GM23338 (cell line): ENCODE results near the gene UCP3.

ENCODE experiments used
- EZH2 ChIP-seq: fragments of 200-600 bp; sonication (generic); IDR thresholded peaks from one replicate; pipeline ENCODE4 v1.8.0; 2017; ENCODE audit warnings: antibody characterized with exemption, mild to moderate bottlenecking, low read depth; ENCODE audit not compliant: unreplicated experiment
- POLR2AphosphoS5 ChIP-seq: IDR thresholded peaks from 2 replicates; pipeline ENCODE4 v1.6.1; 2016; ENCODE audit warnings: antibody characterized with exemption, low read depth
- TF ChIP-seq, protein P1 (sequence below), 2 experiments: fragments of 200-600 bp in 1 of 2; sonication (generic) in 1 of 2; conservative IDR thresholded peaks; 2 replicates each; pipeline versions ENCODE4 v1.5.1 to v1.6.1; 2016 to 2017; ENCODE audit warnings: antibody characterized with exemption in 2 of 2, low read depth in 2 of 2, mild to moderate bottlenecking in 2 of 2, moderate library complexity in 1 of 2
- TF ChIP-seq, protein P2 (sequence below): IDR thresholded peaks from one replicate; pipeline ENCODE4 v1.6.1; 2018; ENCODE audit warnings: antibody characterized with exemption; ENCODE audit not compliant: unreplicated experiment

DNA sequence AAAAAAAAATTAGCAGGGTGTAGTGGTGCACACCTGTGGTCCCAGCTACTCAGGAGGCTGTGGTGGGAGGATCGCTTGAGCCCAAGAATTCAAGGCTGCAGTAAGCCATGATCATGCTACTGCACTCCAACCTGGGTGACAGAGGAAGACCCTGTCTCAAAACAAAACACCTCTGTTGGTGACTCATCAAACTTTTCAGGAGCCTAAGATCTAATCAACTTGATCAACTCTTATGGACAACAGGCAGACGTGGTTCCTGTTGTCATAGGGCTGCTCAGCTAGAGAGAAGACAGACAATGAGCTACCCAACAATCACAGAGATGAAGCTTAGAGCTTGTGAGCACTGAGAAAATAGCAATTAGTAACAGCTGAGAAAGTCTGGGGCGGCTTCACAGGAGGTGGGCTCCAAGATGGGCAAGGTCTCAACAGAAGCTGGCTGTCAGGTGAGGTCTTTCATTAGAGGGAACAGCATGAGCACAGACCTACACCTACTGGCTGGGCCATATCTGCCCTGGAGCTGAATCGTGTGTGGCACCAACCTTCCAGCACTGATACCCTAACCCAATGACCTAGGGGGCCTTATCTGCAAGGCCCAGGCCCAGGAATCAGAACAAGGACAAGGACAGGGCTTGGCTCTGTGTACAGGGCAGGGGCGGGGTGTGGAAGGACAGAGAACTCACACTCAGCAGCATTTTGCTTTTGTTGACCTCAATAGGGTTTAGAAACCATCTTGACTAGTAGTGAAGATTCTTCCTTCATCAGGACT lies 7.2 kb upstream of the UCP3 start:
- TF ChIP-seq, protein P1, sequence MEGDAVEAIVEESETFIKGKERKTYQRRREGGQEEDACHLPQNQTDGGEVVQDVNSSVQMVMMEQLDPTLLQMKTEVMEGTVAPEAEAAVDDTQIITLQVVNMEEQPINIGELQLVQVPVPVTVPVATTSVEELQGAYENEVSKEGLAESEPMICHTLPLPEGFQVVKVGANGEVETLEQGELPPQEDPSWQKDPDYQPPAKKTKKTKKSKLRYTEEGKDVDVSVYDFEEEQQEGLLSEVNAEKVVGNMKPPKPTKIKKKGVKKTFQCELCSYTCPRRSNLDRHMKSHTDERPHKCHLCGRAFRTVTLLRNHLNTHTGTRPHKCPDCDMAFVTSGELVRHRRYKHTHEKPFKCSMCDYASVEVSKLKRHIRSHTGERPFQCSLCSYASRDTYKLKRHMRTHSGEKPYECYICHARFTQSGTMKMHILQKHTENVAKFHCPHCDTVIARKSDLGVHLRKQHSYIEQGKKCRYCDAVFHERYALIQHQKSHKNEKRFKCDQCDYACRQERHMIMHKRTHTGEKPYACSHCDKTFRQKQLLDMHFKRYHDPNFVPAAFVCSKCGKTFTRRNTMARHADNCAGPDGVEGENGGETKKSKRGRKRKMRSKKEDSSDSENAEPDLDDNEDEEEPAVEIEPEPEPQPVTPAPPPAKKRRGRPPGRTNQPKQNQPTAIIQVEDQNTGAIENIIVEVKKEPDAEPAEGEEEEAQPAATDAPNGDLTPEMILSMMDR (conservative IDR thresholded peaks at IDR 0.05; ENCODE audit: low read depth in 2 of 2): no peak
- TF ChIP-seq EZH2: no peak
- no peak for TF ChIP-seq POLR2AphosphoS5
- TF ChIP-seq, protein P2, sequence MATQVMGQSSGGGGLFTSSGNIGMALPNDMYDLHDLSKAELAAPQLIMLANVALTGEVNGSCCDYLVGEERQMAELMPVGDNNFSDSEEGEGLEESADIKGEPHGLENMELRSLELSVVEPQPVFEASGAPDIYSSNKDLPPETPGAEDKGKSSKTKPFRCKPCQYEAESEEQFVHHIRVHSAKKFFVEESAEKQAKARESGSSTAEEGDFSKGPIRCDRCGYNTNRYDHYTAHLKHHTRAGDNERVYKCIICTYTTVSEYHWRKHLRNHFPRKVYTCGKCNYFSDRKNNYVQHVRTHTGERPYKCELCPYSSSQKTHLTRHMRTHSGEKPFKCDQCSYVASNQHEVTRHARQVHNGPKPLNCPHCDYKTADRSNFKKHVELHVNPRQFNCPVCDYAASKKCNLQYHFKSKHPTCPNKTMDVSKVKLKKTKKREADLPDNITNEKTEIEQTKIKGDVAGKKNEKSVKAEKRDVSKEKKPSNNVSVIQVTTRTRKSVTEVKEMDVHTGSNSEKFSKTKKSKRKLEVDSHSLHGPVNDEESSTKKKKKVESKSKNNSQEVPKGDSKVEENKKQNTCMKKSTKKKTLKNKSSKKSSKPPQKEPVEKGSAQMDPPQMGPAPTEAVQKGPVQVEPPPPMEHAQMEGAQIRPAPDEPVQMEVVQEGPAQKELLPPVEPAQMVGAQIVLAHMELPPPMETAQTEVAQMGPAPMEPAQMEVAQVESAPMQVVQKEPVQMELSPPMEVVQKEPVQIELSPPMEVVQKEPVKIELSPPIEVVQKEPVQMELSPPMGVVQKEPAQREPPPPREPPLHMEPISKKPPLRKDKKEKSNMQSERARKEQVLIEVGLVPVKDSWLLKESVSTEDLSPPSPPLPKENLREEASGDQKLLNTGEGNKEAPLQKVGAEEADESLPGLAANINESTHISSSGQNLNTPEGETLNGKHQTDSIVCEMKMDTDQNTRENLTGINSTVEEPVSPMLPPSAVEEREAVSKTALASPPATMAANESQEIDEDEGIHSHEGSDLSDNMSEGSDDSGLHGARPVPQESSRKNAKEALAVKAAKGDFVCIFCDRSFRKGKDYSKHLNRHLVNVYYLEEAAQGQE: no peak
